A673 (cell line): ENCODE measurements around the gene GPR153.

Source experiments
- EZH2 ChIP-seq: fragments of 200-600 bp; sonication (generic); IDR thresholded peaks from 2 replicates; pipeline ENCODE4 v1.6.1; 2017; ENCODE audit warnings: borderline replicate concordance, low read depth, mild to moderate bottlenecking, mixed read lengths, antibody characterized with exemption, low read length; ENCODE audit not compliant: poor library complexity, severe bottlenecking
- TF ChIP-seq, protein P1 (sequence below): fragments of 300-800, 200-600 bp; sonication (generic); conservative IDR thresholded peaks from 2 replicates; pipeline ENCODE4 v1.5.1; 2017; ENCODE audit warnings: low read depth, mild to moderate bottlenecking, antibody characterized with exemption, low read length, moderate library complexity, mixed read lengths

GRCh38 chr1:6263716-6264115, 2.8 kb upstream of the GPR153 start:
- TF ChIP-seq, protein P1, sequence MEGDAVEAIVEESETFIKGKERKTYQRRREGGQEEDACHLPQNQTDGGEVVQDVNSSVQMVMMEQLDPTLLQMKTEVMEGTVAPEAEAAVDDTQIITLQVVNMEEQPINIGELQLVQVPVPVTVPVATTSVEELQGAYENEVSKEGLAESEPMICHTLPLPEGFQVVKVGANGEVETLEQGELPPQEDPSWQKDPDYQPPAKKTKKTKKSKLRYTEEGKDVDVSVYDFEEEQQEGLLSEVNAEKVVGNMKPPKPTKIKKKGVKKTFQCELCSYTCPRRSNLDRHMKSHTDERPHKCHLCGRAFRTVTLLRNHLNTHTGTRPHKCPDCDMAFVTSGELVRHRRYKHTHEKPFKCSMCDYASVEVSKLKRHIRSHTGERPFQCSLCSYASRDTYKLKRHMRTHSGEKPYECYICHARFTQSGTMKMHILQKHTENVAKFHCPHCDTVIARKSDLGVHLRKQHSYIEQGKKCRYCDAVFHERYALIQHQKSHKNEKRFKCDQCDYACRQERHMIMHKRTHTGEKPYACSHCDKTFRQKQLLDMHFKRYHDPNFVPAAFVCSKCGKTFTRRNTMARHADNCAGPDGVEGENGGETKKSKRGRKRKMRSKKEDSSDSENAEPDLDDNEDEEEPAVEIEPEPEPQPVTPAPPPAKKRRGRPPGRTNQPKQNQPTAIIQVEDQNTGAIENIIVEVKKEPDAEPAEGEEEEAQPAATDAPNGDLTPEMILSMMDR: no peak
- TF ChIP-seq EZH2: no peak
